Adipocyte (in vitro differentiated cells): Measurements from ENCODE around the gene PTPRN2.

Source experiments
- DNase-seq: peaks from one replicate; pipeline ENCODE4 v3.0.0-alpha.2; 2015; ENCODE audit warnings: low read depth
- H3K27me3 ChIP-seq: replicated peaks from 2 replicates; pipeline ENCODE4 v1.7.0; 2013; ENCODE audit warnings: mild to moderate bottlenecking, low read length, moderate library complexity; ENCODE audit not compliant: control insufficient read depth, insufficient read depth
- H3K36me3 ChIP-seq: 2 replicates; pipeline ENCODE4 v1.7.0; 2013; ENCODE audit warnings: low read length, mild to moderate bottlenecking, moderate library complexity; ENCODE audit not compliant: control insufficient read depth, insufficient read depth, severe bottlenecking
- H3K4me1 ChIP-seq: 2 replicates; pipeline ENCODE4 v1.7.0; 2013; ENCODE audit warnings: mild to moderate bottlenecking, low read length, moderate library complexity; ENCODE audit not compliant: control insufficient read depth, insufficient read depth
- H3K4me3 ChIP-seq: 2 replicates; pipeline ENCODE4 v1.7.0; 2013; ENCODE audit warnings: mild to moderate bottlenecking, low read length, moderate library complexity
- H3K9ac ChIP-seq: 2 replicates; pipeline ENCODE4 v1.7.0; 2013; ENCODE audit warnings: mild to moderate bottlenecking, low read length, moderate library complexity
- H3K9me3 ChIP-seq: 2 replicates; pipeline ENCODE4 v1.7.0; 2013; ENCODE audit warnings: mild to moderate bottlenecking, low read length, moderate library complexity; ENCODE audit not compliant: control insufficient read depth

PTPRN2 gene

DNA sequence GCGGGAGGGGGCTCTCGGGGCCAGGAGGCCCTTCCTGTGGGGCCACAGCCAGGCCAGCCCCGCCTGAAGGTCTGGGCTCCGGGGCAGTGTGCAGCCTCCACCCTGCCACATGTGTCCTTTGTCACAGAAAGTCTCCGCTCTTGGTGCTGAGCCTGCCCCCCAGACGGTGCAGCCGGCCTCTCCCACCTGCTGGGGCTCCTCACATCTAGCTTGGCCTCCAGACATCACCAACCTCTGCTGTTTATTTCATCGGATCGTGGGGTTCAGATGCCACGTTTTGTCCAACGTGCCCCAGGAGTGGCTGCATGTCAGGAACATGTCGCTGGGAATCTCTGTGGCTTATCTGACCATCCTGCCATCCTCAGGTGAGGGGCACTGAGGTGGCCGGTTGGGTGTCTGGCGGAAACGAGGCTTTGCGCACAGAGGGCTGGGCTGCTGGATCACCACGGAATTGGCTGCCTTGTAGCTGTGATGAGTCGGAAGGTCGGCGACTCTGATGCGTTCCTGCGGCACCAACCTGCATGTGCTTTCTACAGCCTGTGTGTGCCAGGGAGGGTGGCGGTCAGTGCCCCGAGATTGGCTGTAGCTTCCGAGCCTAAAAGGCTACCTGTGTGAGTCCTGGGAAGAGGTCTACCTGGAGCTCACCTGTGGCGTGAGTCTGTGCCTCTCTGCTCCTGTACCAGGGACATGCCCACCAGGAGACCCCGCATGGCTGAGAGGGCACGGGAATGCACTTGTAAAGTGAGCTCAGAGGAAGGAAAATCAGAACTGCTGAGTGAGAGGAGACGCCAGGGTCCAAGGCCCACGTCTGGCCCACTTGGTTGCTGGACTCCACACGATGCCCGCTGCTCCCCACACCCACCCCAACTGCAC, 934.4 kb downstream of the PTPRN2 start:
- Histone ChIP-seq H3K4me3 (no peak overlapping the region), H3K4me1 (no peaks in the 10 kb centered on the region), H3K27me3 (no peaks in the 10 kb centered on the region), H3K9me3 (no peaks in the 10 kb centered on the region), H3K9ac (no peak overlapping the region), H3K36me3 (no peaks in the 10 kb centered on the region)
- no peak for DNase-seq

DNA sequence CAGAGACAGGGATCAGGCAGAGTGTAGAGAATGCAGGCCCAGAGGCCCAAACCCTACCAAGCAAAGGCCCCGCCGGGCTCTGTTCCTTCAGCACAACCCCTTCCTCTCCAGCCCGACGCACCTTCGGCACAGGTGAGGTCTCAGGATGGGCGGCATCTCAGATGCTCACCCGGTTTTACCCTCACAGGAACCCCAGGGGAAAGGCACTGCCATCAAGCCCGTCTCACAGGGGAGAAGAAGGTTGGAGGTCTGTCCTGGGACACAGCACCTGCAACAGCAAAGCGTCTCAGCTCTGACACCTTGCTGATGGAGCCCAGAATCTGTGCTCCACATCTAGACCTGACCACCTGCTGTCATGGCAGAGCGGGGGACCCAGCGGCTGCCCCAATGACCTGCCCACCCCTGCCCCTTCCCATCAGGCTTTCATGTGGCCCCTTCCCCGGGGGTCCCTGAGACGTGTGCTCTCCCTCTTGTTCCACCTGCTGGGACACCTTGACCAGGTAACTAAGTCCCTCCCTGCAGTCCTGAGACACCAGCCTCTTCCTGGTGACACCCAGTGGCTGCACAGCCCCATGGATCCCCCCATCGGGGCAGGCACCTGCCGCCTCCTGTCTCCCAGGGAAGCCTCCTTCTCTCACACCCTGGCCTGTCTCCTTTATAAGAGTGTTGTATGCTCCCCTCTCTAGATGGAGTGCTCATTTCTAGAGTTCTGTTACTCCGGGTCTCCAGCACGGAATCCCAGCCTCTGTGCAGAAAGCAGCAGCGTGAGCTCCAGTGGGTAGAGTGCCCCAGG, 935.3 kb downstream of the PTPRN2 start:
- no peak overlapping the region for H3K4me3 ChIP-seq
- no peak for DNase-seq
- H3K9ac ChIP-seq, result no peak overlapping the region
- no peaks in the 10 kb centered on the region for H3K27me3 ChIP-seq
- H3K9me3 ChIP-seq, result no peaks in the 10 kb centered on the region
- H3K4me1 ChIP-seq, result no peaks in the 10 kb centered on the region
- no peaks in the 10 kb centered on the region for H3K36me3 ChIP-seq

DNA sequence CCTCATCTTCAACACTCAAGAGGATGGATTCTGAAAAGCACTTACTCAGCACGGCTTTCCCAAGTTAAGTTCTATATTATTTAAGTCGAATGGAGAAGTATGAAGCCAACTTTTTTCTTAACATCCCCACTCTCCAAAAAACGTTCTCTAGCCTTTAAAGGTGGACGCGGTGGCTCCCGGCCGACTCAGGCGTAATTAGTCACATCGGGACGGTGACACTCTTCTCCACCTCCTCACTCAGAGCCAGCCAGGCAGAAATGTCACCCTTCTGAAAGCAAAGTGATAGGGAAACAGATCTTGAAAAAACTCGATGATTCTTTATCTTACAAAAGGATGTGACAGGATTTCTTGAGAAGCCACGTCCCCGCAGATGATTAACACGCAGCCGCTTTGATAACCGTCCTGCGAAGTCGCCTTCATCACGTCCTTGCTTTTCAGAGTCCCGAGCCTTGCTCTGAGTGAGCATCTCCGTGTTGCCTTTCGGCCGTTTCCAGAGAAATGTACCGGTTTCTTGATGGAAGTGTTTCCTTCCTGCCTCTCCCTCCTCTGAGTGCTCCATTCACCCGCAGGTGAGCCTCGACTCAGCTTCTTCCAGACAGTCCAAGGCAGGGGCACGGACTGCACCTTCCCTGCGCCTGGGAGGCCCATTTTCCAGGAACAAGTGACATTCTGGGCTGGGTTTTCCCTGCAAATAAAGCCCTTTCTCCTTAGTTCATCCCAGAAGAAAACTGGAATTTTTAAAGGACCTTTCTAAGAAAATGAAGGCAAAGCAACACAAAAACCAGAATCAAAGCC, 936.1 kb downstream of the PTPRN2 start:
- Histone ChIP-seq H3K36me3 (no peaks in the 10 kb centered on the region), H3K27me3 (no peaks in the 10 kb centered on the region), H3K9ac (no peak overlapping the region), H3K4me3 (no peak overlapping the region), H3K4me1 (no peaks in the 10 kb centered on the region), H3K9me3 (no peaks in the 10 kb centered on the region)
- no peak for DNase-seq

DNA sequence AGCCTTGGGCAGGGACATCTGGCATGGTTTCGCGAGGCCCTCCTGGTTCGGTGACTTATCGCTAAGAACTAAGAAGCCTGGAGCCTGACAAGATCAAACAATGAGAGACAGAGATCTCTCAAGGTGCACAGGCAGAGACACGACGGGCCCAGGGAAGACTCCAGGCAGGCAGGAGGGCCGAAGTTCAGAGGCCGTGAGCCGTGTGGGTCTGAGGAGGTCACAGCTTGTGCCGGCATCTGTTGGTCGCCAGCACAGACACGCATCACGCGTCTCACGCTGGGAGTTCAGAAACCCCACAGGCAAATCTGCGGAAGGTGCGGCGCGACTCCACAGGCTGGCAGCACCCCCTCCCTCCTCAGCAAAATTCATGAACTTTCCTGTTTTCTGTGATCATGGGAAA, 936.8 kb downstream of the PTPRN2 start:
- Histone ChIP-seq H3K9me3 (no peaks in the 10 kb centered on the region), H3K9ac (no peak overlapping the region), H3K27me3 (no peaks in the 10 kb centered on the region), H3K4me3 (no peak overlapping the region), H3K4me1 (no peaks in the 10 kb centered on the region), H3K36me3 (no peaks in the 10 kb centered on the region)
- no peak for DNase-seq

GRCh38 chr7:157650131-157650631, 937.4 kb downstream of the PTPRN2 start:
- Histone ChIP-seq H3K4me1 (no peaks in the 10 kb centered on the region), H3K9ac (no peak overlapping the region), H3K27me3 (no peaks in the 10 kb centered on the region), H3K36me3 (no peaks in the 10 kb centered on the region), H3K9me3 (peaks cover under 1% of the 10 kb centered on the region), H3K4me3 (no peak overlapping the region)
- no peak for DNase-seq

- DNase-seq, result no peak
- H3K9me3 ChIP-seq, result peaks cover 7% of the 10 kb centered on the region
- no peaks in the 10 kb centered on the region for H3K27me3 ChIP-seq
- no peak overlapping the region for H3K4me3 ChIP-seq
- H3K36me3 ChIP-seq, result no peaks in the 10 kb centered on the region
- H3K4me1 ChIP-seq, result no peaks in the 10 kb centered on the region
- no peak overlapping the region for H3K9ac ChIP-seq
These were observed 941.1 kb downstream of the PTPRN2 start for GRCh38 chr7:157646551-157646950.

DNA sequence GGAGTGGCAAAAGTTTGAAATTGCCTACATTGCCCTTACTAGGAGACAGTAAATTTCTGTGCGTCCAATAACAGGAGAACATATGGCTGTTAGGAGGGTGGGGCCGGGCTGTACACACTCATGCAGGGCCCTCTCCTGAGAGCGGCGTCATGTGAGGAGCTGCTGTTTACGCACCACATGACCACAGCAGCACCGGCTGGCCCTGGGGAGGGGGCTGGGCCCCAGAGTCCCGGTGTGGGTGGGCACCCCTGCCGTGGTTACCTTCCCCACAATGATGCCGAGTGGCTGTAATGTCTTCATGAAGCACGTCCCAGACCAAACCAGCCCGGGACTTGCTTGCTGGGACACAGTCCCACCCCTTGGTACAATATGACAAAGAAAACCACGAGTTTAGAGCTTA, 942.1 kb downstream of the PTPRN2 start:
- no peak for DNase-seq
- peaks cover 17% of the 10 kb centered on the region for H3K9me3 ChIP-seq
- H3K36me3 ChIP-seq, result no peaks in the 10 kb centered on the region
- H3K4me1 ChIP-seq, result no peaks in the 10 kb centered on the region
- no peak overlapping the region for H3K9ac ChIP-seq
- no peaks in the 10 kb centered on the region for H3K27me3 ChIP-seq
- no peak overlapping the region for H3K4me3 ChIP-seq

DNA sequence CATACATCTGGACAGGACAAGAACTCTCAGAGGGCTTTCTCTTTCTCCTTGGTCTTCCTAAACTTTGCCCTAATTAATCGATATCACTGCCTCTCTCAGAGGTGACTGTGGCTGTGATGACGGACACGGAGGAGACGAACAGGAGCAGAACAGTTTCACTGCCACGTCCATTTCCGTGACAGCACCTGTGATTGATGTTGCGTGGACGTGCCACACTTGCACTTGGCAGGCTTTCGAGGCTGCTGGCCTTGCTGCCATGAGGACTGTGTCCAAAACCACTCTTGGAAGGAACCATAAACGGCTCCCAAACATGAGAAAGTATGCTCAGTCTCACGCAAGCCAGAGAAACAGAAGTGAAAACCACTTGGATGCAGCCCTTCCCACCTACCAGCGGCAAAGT, 942.7 kb downstream of the PTPRN2 start:
- H3K9ac ChIP-seq, result no peak overlapping the region
- H3K4me1 ChIP-seq, result no peaks in the 10 kb centered on the region
- no peaks in the 10 kb centered on the region for H3K36me3 ChIP-seq
- peaks cover 23% of the 10 kb centered on the region for H3K9me3 ChIP-seq
- H3K4me3 ChIP-seq, result no peak overlapping the region
- DNase-seq, result no peak
- no peaks in the 10 kb centered on the region for H3K27me3 ChIP-seq

DNA sequence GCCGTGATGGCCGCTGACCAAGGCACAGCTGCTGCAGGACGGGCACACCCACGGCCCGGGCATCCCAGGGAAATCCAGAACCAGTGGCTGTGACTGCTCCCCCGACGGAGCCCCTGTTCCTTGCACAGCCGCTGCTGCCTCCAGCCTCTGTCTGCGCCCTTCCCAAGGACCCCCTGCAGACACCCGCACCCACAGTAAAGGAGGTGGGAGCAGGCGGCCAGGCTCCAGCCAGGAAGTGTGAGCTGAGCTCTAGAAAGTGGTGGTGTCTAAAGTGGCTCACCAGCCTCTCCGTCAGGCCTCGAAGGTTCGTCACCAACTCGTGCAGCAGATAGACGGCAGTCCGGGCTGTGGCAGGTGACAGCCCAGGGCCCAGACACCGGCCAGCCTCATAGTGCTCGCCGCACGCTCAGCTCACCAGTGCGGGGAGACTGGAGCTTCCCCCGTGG, 944.1 kb downstream of the PTPRN2 start:
- Histone ChIP-seq H3K4me3 (no peak overlapping the region), H3K36me3 (no peaks in the 10 kb centered on the region), H3K9me3 (peaks cover 35% of the 10 kb centered on the region), H3K9ac (no peak overlapping the region), H3K4me1 (no peaks in the 10 kb centered on the region), H3K27me3 (no peaks in the 10 kb centered on the region)
- no peak for DNase-seq

- H3K9me3 ChIP-seq, result peaks cover 38% of the 10 kb centered on the region
These were observed 945.8 kb downstream of the PTPRN2 start for GRCh38 chr7:157641866-157642265.

GRCh38 chr7:157640144-157640543, 947.5 kb downstream of the PTPRN2 start:
- Histone ChIP-seq H3K4me3 (no peak overlapping the region), H3K9ac (no peak overlapping the region), H3K9me3 (peaks cover 37% of the 10 kb centered on the region), H3K4me1 (no peaks in the 10 kb centered on the region), H3K36me3 (no peaks in the 10 kb centered on the region), H3K27me3 (no peaks in the 10 kb centered on the region)
- no peak for DNase-seq

More at GRCh38 chr7:157641866-157642265, 945.8 kb downstream of the PTPRN2 start:
- Histone ChIP-seq H3K4me1 (no peaks in the 10 kb centered on the region), H3K36me3 (no peaks in the 10 kb centered on the region), H3K27me3 (no peaks in the 10 kb centered on the region), H3K4me3 (no peak overlapping the region), H3K9ac (no peak overlapping the region)
- DNase-seq, result no peak
